ENCODE data around the gene KRTAP10-4.

GRCh38 chr21:44612029-44612486 is 38.5 kb downstream of the KRTAP10-4 start, which contains the start of gene KRTAP10-8:
- no peak for TF ChIP-seq CTCF (IDR thresholded peaks at IDR 0.05)
- no peak for TF ChIP-seq POLR2A (IDR thresholded peaks at IDR 0.05)
- TF ChIP-seq EP300 (IDR thresholded peaks at IDR 0.05), result no peak
- TF ChIP-seq POLR2AphosphoS5 (IDR thresholded peaks at IDR 0.05), result no peak
